Gastroesophageal sphincter (tissue), 4 donors: Measurements from ENCODE around the gene CAPN10. TPM values are rescaled to one million over a fixed set of nuclear protein-coding genes. Genes with fewer than 3 reads are reported as not detected.

ENCODE experiments used
- ATAC-seq: fragments of 150-250 bp; one replicate; pipeline ENCODE4 v1.9.1; 2016; ENCODE audit warnings: mild to moderate bottlenecking, moderate library complexity
- H3K27ac ChIP-seq, 4 donors: fragments of 200-600 bp; sonication (generic) in 3 of 4; 1 replicate in 3 of 4; 2 replicates in 1 of 4; pipeline ENCODE4 v1.5.1; 2016 to 2019
- H3K27me3 ChIP-seq: fragments of 200-600 bp; sonication (generic); one replicate; pipeline ENCODE4 v1.5.1; 2019
- H3K36me3 ChIP-seq, 2 donors: fragments of 200-600 bp; sonication (generic); one replicate each; pipeline ENCODE4 v1.5.1; 2019; ENCODE audit warnings: control low read depth in 1 of 2
- H3K4me1 ChIP-seq, 3 donors: fragments of 200-600 bp; sonication (generic); 1 replicate in 2 of 3; 2 replicates in 1 of 3; pipeline ENCODE4 v1.5.1; 2016 to 2019; ENCODE audit warnings: control low read depth in 2 of 3
- H3K4me3 ChIP-seq, 2 donors: fragments of 200-600 bp; sonication (generic); one replicate each; pipeline ENCODE4 v1.5.1; 2019; ENCODE audit warnings: mild to moderate bottlenecking in 1 of 2, moderate library complexity in 1 of 2
- H3K9me3 ChIP-seq, 3 donors: fragments of 200-600 bp; sonication (generic); one replicate each; pipeline ENCODE4 v1.5.1; 2017 to 2019; ENCODE audit warnings: control low read depth in 2 of 3
- EP300 ChIP-seq: sonication (generic); formaldehyde crosslinking; IDR thresholded peaks from one replicate; pipeline ENCODE4 v1.6.1; 2017; ENCODE audit warnings: antibody characterized with exemption, mild to moderate bottlenecking
- POLR2A ChIP-seq, 2 donors: fragments of 450-650 bp; IDR thresholded peaks; one replicate each; pipeline ENCODE4 v1.6.1; 2017; ENCODE audit warnings: antibody characterized with exemption in 2 of 2, mild to moderate bottlenecking in 2 of 2, moderate library complexity in 1 of 2
- POLR2AphosphoS5 ChIP-seq: sonication (generic); formaldehyde crosslinking; IDR thresholded peaks from one replicate; pipeline ENCODE4 v1.6.1; 2017; ENCODE audit warnings: antibody characterized with exemption
- WGBS, 2 donors: methylation state at CpG; one replicate each; pipeline ENCODE4 v1.1.5; 2018; ENCODE audit warnings: low coverage in 1 of 2; 5-methylcytosine and 5-hydroxymethylcytosine counted together
- total RNA-seq, 4 donors: library from RNA; depleted of rRNA; stranded (reverse); fragments of >200 nt; gene quantifications; one replicate each; pipeline ENCODE4 v1.1.0, GENCODE V29; 2016
- TF ChIP-seq, protein P1 (sequence below), 4 experiments: fragments of 200-600 bp in 2 of 4; fragments of 450-650 bp in 2 of 4; sonication (generic) in 1 of 4; IDR thresholded peaks; one replicate each; pipeline ENCODE4 v1.5.1; 2017 to 2019; ENCODE audit warnings: antibody characterized with exemption in 4 of 4, mild to moderate bottlenecking in 2 of 4, moderate library complexity in 2 of 4

The CAPN10 gene
- total RNA-seq, 4 donors from 2014 or later = 19.2 to 34.7 (median 23.2) TPM

DNA sequence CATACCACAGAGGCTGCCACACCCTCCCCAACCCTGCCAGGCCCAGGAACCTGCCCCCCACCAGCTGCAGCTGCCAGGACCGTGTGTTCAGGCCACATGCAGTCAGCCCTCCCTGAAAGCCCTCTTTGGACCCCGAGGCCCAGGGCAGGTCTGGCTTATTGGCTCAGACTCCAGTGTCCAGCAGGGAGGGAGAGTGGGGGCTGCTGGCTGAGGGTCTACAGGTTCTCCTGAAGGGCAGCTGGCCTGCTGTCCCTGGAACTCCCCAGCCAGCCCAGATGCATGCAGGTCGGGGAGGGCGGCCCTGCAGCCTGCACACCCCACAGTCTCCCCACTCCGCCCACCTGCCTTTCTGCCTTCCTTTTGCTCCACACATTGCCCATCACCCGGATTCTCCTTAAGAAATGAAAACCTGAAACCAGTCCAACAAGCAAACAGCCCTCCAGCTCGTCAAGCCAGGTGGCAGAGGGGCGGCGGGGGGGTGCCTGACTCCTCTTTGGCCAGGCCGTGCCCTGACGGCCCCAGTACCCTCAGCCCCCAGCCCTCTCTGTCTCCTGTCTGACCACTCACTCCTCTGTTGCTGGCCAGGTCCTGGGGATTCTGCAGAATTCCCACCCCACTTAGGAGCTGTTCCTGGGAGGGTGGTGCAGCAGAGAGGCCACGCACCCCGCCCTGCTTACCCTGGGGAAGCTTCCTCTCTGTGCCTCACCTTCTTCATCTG is 56.7 kb downstream of the CAPN10 start:
- TF ChIP-seq POLR2AphosphoS5 (no peak), POLR2A (IDR thresholded peaks at IDR 0.05) (no peak), EP300 (no peak)
- TF ChIP-seq, protein P1, sequence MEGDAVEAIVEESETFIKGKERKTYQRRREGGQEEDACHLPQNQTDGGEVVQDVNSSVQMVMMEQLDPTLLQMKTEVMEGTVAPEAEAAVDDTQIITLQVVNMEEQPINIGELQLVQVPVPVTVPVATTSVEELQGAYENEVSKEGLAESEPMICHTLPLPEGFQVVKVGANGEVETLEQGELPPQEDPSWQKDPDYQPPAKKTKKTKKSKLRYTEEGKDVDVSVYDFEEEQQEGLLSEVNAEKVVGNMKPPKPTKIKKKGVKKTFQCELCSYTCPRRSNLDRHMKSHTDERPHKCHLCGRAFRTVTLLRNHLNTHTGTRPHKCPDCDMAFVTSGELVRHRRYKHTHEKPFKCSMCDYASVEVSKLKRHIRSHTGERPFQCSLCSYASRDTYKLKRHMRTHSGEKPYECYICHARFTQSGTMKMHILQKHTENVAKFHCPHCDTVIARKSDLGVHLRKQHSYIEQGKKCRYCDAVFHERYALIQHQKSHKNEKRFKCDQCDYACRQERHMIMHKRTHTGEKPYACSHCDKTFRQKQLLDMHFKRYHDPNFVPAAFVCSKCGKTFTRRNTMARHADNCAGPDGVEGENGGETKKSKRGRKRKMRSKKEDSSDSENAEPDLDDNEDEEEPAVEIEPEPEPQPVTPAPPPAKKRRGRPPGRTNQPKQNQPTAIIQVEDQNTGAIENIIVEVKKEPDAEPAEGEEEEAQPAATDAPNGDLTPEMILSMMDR (IDR thresholded peaks at IDR 0.05) = no peak
- Histone ChIP-seq H3K4me3 (no peak overlapping the region), H3K27me3 (peaks cover 80% of the 10 kb centered on the region), H3K4me1 (peaks cover 0 to 4% (median 0%) of the 10 kb centered on the region in 3 donors), H3K9me3 (no peaks in the 10 kb centered on the region), H3K36me3 (no peaks in the 10 kb centered on the region), H3K27ac (no peak overlapping the region)
- no peak for ATAC-seq
- WGBS, 2 donors = 30% methylated on average over 2 of the region's 13 CpGs; no CpG with 5 or more reads in 1 of the 2 donors

DNA sequence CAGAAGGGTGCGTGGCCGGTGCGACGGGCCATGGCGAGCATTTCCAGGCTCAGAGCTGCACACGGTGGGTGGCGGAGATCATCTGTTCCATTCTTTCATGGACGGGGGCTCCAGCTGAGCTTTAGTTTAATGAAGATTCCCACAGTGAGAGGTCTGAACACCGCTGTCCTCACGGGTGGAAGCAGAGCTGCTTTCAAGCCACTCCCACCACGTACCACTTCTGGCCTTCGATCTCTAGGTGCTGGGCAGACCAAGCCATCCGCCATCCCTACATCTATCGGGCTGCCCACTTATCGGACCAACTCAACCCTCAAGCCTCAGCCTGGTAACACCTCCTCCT is 57.2 kb downstream of the CAPN10 start:
- peaks cover 82% of the 10 kb centered on the region for H3K27me3 ChIP-seq

DNA sequence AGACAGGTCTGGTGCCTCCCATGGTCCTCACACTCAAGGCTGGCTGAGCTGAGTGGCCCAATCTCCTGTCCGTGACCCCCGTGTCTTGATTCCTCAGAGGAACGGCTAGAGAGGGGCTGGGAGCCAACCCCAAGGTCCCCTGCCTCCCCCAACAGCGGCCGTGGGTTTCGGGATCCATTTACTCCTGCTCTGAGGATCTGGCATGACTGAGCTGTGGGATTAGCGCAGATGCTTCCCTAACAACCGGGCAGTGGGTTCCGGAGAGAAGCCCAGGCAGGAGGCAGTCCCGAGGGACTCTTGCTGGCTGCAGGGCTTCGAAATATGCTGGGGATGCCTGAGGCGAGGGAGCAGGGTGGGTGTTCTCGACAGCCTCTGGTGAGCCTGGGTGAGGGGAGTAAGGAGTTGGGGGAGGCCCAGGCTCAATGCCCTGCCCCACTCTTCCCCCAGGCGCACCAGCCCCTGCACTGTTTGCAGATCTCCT is 57.7 kb downstream of the CAPN10 start:
- no peak for ATAC-seq
- Histone ChIP-seq H3K36me3 (no peaks in the 10 kb centered on the region), H3K27me3 (peaks cover 86% of the 10 kb centered on the region), H3K27ac (no peak overlapping the region), H3K4me3 (no peak overlapping the region), H3K4me1 (no peaks in the 10 kb centered on the region), H3K9me3 (no peaks in the 10 kb centered on the region)
- TF ChIP-seq POLR2AphosphoS5 (no peak), EP300 (no peak), POLR2A (IDR thresholded peaks at IDR 0.05) (no peak)
- TF ChIP-seq, protein P1 (IDR thresholded peaks at IDR 0.05) = no peak
- 0 to 51% methylated on average over 1 to 3 of the region's 14 CpGs for WGBS, 2 donors

More for the DNA sequence above, 57.2 kb downstream of the CAPN10 start:
- Histone ChIP-seq H3K36me3 (no peaks in the 10 kb centered on the region), H3K27ac (no peak overlapping the region), H3K9me3 (no peaks in the 10 kb centered on the region), H3K4me3 (no peak overlapping the region), H3K4me1 (no peaks in the 10 kb centered on the region)
- WGBS, 2 donors = 50% methylated on average over 2 of the region's 15 CpGs; no CpG with 5 or more reads in 1 of the 2 donors
- TF ChIP-seq POLR2A (IDR thresholded peaks at IDR 0.05) = no peak
- TF ChIP-seq, protein P1 (IDR thresholded peaks at IDR 0.05) = no peak
- TF ChIP-seq POLR2AphosphoS5 = no peak
- TF ChIP-seq EP300 = no peak
- no peak for ATAC-seq

GRCh38 chr2:240644859-240645301 is 58.3 kb downstream of the CAPN10 start:
- Histone ChIP-seq H3K27me3 (peaks cover 84% of the 10 kb centered on the region), H3K4me3 (no peak overlapping the region), H3K27ac (no peak overlapping the region), H3K36me3 (no peaks in the 10 kb centered on the region), H3K4me1 (no peaks in the 10 kb centered on the region), H3K9me3 (no peaks in the 10 kb centered on the region)
- ATAC-seq = no peak
- no CpG with 5 or more reads among the region's 8 CpGs for WGBS, 2 donors
- TF ChIP-seq, protein P1 (IDR thresholded peaks at IDR 0.05) = no peak
- TF ChIP-seq EP300 (no peak), POLR2AphosphoS5 (no peak), POLR2A (IDR thresholded peaks at IDR 0.05) (no peak)

DNA sequence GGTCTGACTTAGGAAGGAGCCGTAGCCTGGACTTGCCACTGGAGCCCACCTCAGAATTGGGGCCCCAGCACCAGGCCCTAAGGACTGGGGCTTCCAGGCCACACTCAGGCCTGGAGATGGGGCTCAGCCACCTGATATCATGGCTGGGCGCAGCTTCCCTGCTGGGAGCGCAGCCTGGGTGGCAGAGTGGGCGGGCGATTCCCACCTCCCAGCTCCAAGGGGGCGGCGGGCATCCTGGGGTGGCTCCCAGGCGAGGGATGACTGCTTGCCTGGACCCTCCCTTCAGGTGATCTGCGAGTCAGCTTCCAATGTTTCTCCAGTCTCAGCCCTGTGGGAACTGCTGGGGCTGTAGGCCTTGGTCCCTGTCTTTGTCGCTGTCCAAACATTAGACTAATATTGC is 58.8 kb downstream of the CAPN10 start:
- Histone ChIP-seq H3K4me3 (no peak overlapping the region), H3K27ac (no peak overlapping the region), H3K36me3 (no peaks in the 10 kb centered on the region), H3K27me3 (peaks cover 88% of the 10 kb centered on the region), H3K9me3 (no peaks in the 10 kb centered on the region), H3K4me1 (no peaks in the 10 kb centered on the region)
- ATAC-seq = no peak
- no peak for TF ChIP-seq POLR2A (IDR thresholded peaks at IDR 0.05)
- no peak for TF ChIP-seq POLR2AphosphoS5
- no peak for TF ChIP-seq EP300
- TF ChIP-seq, protein P1 (IDR thresholded peaks at IDR 0.05) = no peak
- no CpG with 5 or more reads among the region's 10 CpGs for WGBS, 2 donors
